ENCODE results near the gene NDUFAF2.

NDUFAF2 gene

DNA sequence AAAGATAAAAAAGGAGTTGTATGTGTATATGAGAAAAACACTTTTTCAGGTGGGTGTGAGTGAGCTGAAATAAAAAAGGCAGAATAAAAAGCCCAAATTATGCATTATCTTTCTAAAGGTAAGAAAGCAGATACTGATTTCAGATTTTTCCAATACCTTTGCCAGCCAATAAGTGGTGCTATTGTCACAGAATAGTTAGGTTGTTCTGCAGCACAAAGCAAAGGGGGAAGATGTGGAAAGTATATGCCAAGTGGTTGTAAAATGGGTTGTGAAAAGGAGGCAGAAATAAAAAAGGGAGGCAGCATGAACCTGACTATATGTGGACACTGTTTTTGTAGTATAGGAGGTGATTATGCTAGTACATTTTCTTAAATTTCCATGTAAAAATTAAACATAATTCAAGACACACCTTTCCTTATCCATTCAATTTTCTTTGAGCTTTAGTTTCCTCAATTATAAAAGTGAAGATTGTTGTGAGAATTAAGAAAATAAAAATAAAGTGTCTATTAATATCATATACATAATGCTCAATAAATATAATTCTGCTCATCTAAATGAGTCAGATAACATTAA lies 110.5 kb downstream of the NDUFAF2 start:
- no peak overlapping the region for H3K4me3 ChIP-seq (ENCODE audit: low read length)
- peak; percentile 63 for DNase-seq (ENCODE audit: low read depth)
- TF ChIP-seq, protein P1, sequence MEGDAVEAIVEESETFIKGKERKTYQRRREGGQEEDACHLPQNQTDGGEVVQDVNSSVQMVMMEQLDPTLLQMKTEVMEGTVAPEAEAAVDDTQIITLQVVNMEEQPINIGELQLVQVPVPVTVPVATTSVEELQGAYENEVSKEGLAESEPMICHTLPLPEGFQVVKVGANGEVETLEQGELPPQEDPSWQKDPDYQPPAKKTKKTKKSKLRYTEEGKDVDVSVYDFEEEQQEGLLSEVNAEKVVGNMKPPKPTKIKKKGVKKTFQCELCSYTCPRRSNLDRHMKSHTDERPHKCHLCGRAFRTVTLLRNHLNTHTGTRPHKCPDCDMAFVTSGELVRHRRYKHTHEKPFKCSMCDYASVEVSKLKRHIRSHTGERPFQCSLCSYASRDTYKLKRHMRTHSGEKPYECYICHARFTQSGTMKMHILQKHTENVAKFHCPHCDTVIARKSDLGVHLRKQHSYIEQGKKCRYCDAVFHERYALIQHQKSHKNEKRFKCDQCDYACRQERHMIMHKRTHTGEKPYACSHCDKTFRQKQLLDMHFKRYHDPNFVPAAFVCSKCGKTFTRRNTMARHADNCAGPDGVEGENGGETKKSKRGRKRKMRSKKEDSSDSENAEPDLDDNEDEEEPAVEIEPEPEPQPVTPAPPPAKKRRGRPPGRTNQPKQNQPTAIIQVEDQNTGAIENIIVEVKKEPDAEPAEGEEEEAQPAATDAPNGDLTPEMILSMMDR (IDR thresholded peaks at IDR 0.05; ENCODE audit: insufficient read depth, low read depth, low read length, missing control alignments), result peak; percentile 75

DNA sequence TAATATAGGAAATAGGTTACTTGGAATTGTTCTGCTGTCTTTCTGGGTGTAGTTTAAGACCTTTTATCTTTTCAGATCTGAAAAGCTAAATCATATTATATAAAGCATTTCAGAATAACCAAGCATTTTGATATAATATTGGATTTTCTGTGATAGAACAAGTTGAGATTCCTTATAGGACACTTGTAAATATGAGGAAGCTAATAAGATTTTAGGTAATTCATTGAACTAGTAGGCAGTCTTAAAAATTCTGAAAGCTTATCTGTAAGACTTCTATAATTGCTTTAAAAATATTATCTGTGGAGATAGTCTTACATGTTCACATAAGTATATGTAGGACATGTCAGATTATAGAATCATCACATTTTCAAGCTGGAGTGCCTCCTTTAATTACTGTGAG lies 114.5 kb downstream of the NDUFAF2 start:
- TF ChIP-seq, protein P1 (IDR thresholded peaks at IDR 0.05; ENCODE audit: insufficient read depth, low read depth, low read length, missing control alignments), result no peak
- no peak for DNase-seq (ENCODE audit: low read depth)
- no peak overlapping the region for H3K4me3 ChIP-seq (ENCODE audit: low read length)

DNA sequence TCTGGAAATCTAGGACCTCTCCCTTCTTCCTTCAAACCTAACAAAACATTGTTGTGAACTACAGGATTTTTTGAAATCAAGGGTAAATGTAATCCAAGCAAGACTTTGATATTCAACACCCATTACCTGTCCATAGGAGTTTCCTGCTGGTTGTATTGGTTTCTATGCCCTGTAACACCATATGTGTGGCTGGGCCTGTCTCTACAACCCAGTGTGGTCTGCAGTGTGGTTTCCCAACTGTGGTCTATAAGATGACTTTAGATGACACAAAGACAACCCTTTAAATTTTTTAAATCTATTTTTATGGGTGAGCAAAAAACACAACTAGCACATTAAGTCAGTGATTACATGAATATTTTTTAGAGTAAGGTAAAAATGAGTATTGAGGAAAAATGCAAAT lies 124.1 kb downstream of the NDUFAF2 start:
- no peak overlapping the region for H3K4me3 ChIP-seq (ENCODE audit: low read length)
- TF ChIP-seq, protein P1 (IDR thresholded peaks at IDR 0.05; ENCODE audit: insufficient read depth, low read depth, low read length, missing control alignments), result no peak
- no peak for DNase-seq (ENCODE audit: low read depth)

DNA sequence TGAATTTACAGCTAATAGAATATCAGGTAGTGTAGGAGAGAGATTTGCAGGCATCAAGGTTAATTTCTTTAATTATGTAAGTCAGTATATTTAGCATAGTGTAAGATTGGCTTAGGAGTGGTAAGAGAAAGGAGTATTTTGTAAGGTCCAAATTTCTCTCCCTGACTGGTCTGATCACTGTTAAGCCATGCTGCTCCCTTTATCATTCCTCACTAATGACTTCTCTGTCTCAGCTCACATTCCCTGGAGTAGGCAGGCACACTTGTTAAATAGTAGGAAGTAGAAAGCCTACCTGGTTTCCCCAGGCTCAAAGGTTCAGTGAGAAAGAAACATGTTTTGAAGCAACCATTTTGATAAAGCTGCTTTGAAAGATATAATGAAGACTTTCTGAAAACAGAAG lies 126.5 kb downstream of the NDUFAF2 start:
- TF ChIP-seq, protein P1 (IDR thresholded peaks at IDR 0.05; ENCODE audit: insufficient read depth, low read depth, low read length, missing control alignments), result no peak

DNA sequence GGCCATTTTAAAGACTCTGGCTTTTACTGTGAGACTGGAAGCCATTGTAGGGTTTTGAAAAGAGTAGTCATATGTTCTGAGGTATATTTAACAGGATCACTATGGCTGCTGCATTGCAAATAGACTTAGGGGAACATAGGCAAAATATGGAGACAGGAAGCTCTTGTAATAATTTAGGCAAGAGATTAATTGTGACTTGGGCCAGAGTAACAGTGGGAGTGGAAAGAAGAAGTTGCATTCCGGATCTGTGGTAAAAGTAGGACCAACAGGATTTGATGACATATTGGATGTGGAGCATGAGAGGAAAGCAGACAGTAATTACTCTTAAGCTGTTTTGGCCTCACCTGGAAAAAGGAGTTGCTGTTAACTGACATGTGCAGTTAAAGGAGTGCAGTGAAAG lies 131.6 kb downstream of the NDUFAF2 start:
- no peak for DNase-seq (ENCODE audit: low read depth)
- TF ChIP-seq, protein P1 (IDR thresholded peaks at IDR 0.05; ENCODE audit: insufficient read depth, low read depth, low read length, missing control alignments), result no peak
- H3K4me3 ChIP-seq (ENCODE audit: low read length), result no peak overlapping the region

More for the DNA sequence above, 126.5 kb downstream of the NDUFAF2 start:
- peak; percentile 55 for DNase-seq (ENCODE audit: low read depth)
- H3K4me3 ChIP-seq (ENCODE audit: low read length), result no peak overlapping the region

DNA sequence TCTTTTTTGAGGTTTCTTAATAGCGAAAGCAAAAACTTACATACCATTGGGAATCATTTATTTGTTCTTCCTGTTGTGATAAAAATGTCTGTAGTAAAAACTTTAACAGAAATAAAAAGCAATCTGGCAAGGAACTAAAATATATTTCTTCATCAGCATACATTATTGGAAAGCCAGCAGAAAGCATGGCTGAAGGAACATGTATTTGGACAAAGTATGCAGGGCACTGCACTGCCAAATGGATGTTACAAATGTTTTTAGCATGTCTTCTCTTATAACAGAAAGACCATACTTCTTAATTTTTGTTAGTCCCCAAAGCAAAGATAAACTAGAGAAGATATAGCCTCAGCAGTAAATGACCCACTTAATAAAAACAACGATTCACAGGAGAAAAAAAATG lies 136.7 kb downstream of the NDUFAF2 start:
- no peak overlapping the region for H3K4me3 ChIP-seq (ENCODE audit: low read length)
- TF ChIP-seq, protein P1 (IDR thresholded peaks at IDR 0.05; ENCODE audit: insufficient read depth, low read depth, low read length, missing control alignments), result no peak
- DNase-seq (ENCODE audit: low read depth), result no peak

Data from epithelial cell of esophagus (primary cell).